K562 (cell line): ENCODE data around the gene NSUN2.

Experiments
- DPF2 ChIP-seq: fragments of 450-650 bp; IDR thresholded peaks from 2 replicates; pipeline ENCODE4 v1.6.1; 2016
- RBM25 ChIP-seq: fragments of 200-400 bp; formaldehyde crosslinking; IDR thresholded peaks from 2 replicates; pipeline ENCODE4 v1.6.1; 2018; ENCODE audit warnings: low read length, low read depth, moderate library complexity; ENCODE audit not compliant: severe bottlenecking
- SETDB1 ChIP-seq: IDR thresholded peaks from one replicate; pipeline ENCODE4 v1.6.1; 2012; ENCODE audit warnings: low read length, control low read depth, inconsistent platforms

DNA sequence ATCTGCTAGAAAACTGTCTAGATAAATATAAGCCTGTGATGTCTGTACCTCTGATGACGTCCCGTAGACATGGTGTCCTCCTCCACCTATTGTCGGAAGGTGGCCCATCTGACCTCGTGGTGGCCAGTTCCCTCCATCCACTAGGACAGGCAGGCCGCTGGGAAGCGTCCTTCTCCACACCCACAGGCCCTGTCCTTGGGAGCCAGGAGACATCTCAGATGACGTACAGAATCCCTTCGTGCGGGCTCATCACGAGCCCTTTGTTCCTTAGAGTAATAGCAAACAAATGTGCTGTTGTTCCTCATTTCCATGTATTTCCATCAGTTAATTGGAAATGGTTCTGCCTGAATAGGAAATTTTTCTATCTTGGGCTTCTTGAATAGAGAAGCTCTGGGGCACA, 42.0 kb upstream of the NSUN2 start:
- TF ChIP-seq SETDB1 (no peak), RBM25 (no peak), DPF2 (no peak)
